B cell (primary cell): ENCODE data around the gene NRGN. TPM values are rescaled to one million over a fixed set of nuclear protein-coding genes. Genes with fewer than 3 reads are reported as not detected.
A peak's percentile ranks its signal among the peaks of the same experiment; 100 is the strongest.

Experiments
- ATAC-seq: fragments of 200-7000 bp; cut with Tn5 transposase; one replicate; pipeline ENCODE4 v1.10.0; 2021; ENCODE audit warnings: low read depth, mild to moderate bottlenecking, moderate number of reproducible peaks, moderate library complexity
- CTCF ChIA-PET: fragments of 350-600 bp; sonication (Branson Sonifier 250); formaldehyde crosslinking; loops from one replicate; lab custom pipeline; 2021; ENCODE audit warnings: antibody characterized with exemption, inconsistent platforms; lab: Charles Lee
- POLR2A ChIA-PET: fragments of 350-600 bp; sonication (Branson Sonifier 250); formaldehyde crosslinking; loops from one replicate; lab custom pipeline; 2021; ENCODE audit warnings: antibody characterized with exemption; lab: Charles Lee
- DNase-seq: peaks from one replicate; pipeline ENCODE4 v3.0.0; 2013
- H2AFZ ChIP-seq: 2 replicates; pipeline ENCODE4 v1.6.1; 2012; ENCODE audit warnings: mild to moderate bottlenecking, low read depth, low read length; ENCODE audit not compliant: insufficient read depth, poor library complexity, severe bottlenecking
- H3K27ac ChIP-seq, 2 donors: 1 replicate in 1 of 2; 2 replicates in 1 of 2; pipeline ENCODE4 v1.5.1; 2012 to 2013; ENCODE audit warnings: low read length in 2 of 2, mild to moderate bottlenecking in 2 of 2, moderate library complexity in 1 of 2
- H3K27me3 ChIP-seq, 4 experiments: fragments of 200-600 bp in 1 of 4; sonication (generic) in 1 of 4; replicated peaks in 1 of 4; 1 replicate in 2 of 4; 2 replicates in 2 of 4; pipeline versions ENCODE4 v1.6.1 to v1.7.0; 2013 to 2016; ENCODE audit warnings: low read length in 3 of 4, mild to moderate bottlenecking in 2 of 4, mixed read lengths in 1 of 4, moderate library complexity in 1 of 4; ENCODE audit not compliant: insufficient read depth in 4 of 4, control insufficient read depth in 3 of 4; ENCODE audit errors: control extremely low read depth in 1 of 4
- H3K36me3 ChIP-seq, 2 experiments: replicated peaks in 1 of 2; 1 replicate in 1 of 2; 2 replicates in 1 of 2; pipeline versions ENCODE4 v1.6.1 to v1.7.1; 2013; ENCODE audit warnings: low read length in 1 of 2; ENCODE audit not compliant: insufficient read depth in 2 of 2, control insufficient read depth in 1 of 2; ENCODE audit errors: control extremely low read depth in 1 of 2, extremely low read depth in 1 of 2
- H3K4me1 ChIP-seq, 2 donors: fragments of 200-600 bp in 1 of 2; sonication (generic) in 1 of 2; 1 replicate in 1 of 2; 2 replicates in 1 of 2; pipeline versions ENCODE4 v1.5.1 to v1.6.1; 2013 to 2017; ENCODE audit warnings: low read length in 2 of 2; ENCODE audit not compliant: control insufficient read depth in 2 of 2, insufficient read depth in 2 of 2
- H3K4me2 ChIP-seq: replicated peaks from 2 replicates; pipeline ENCODE3; 2012; ENCODE audit warnings: mild to moderate bottlenecking, low read depth, low read length; ENCODE audit not compliant: poor library complexity, severe bottlenecking
- H3K4me3 ChIP-seq, 5 experiments: fragments of 200-600 bp in 1 of 5; sonication (generic) in 1 of 5; 1 replicate in 3 of 5; 2 replicates in 2 of 5; pipeline versions ENCODE4 v1.5.1 to v1.7.0; 2011 to 2016; ENCODE audit warnings: low read length in 4 of 5, mild to moderate bottlenecking in 4 of 5, low read depth in 2 of 5, control low read depth in 1 of 5, moderate library complexity in 1 of 5; ENCODE audit not compliant: insufficient read depth in 1 of 5; ENCODE audit errors: control extremely low read depth in 1 of 5, extremely low read depth in 1 of 5
- H3K79me2 ChIP-seq: fragments of 200-600 bp; sonication (generic); one replicate; pipeline ENCODE4 v1.6.0; 2016; ENCODE audit warnings: low read length; ENCODE audit not compliant: control insufficient read depth, insufficient read depth
- H3K9ac ChIP-seq: fragments of 200-600 bp; sonication (generic); 2 replicates; pipeline ENCODE4 v1.6.1; 2017; ENCODE audit warnings: mild to moderate bottlenecking, low read length, moderate library complexity
- H3K9me3 ChIP-seq, 3 donors: one replicate each; pipeline versions ENCODE4 v1.6.1 to v1.7.1; 2013; ENCODE audit warnings: low read length in 2 of 3; ENCODE audit not compliant: control insufficient read depth in 2 of 3, insufficient read depth in 1 of 3; ENCODE audit errors: control extremely low read depth in 1 of 3
- H4K20me1 ChIP-seq: 2 replicates; pipeline ENCODE4 v1.6.0; 2012; ENCODE audit warnings: mild to moderate bottlenecking, low read length; ENCODE audit not compliant: insufficient read depth, control insufficient read depth, poor library complexity, severe bottlenecking
- H3K27ac Mint-ChIP-seq: one replicate; pipeline ENCODE4 v1.8.0; 2021; ENCODE audit warnings: mixed read lengths
- H3K27me3 Mint-ChIP-seq: one replicate; pipeline ENCODE4 v1.8.0; 2021; ENCODE audit warnings: mixed read lengths
- H3K4me1 Mint-ChIP-seq: one replicate; pipeline ENCODE4 v1.8.0; 2021; ENCODE audit warnings: mixed read lengths
- H3K4me3 Mint-ChIP-seq: one replicate; pipeline ENCODE4 v1.8.0; 2021; ENCODE audit warnings: mixed read lengths
- H3K9me3 Mint-ChIP-seq: one replicate; pipeline ENCODE4 v1.8.0; 2022; ENCODE audit warnings: mixed read lengths; ENCODE audit not compliant: insufficient read depth
- CTCF ChIP-seq: fragments of 200-600 bp; IDR thresholded peaks from one replicate; pipeline ENCODE4 v1.8.0; 2022; ENCODE audit warnings: antibody characterized with exemption, mild to moderate bottlenecking
- EZH2 ChIP-seq: IDR thresholded peaks from 2 replicates; pipeline ENCODE4 v1.6.1; 2012; ENCODE audit warnings: borderline replicate concordance, low read depth, mild to moderate bottlenecking, moderate library complexity, low read length; ENCODE audit not compliant: insufficient read depth, poor library complexity, severe bottlenecking
- WGBS: methylation state at CpG from one replicate; pipeline ENCODE4 v1.1.5; 2013; ENCODE audit warnings: missing lambda C conversion rate; ENCODE audit not compliant: insufficient coverage; 5-methylcytosine and 5-hydroxymethylcytosine counted together
- intact Hi-C: fragments of 100-400 bp; cut with micrococcal nuclease; formaldehyde crosslinking; loops from one replicate; pipeline ENCODE4 v1.10.0; 2022
- polyA plus RNA-seq: library from polyadenylated mRNA; depleted of rRNA; stranded (reverse); fragments of >200 nt; gene quantifications from 2 replicates; pipeline ENCODE4 v1.2.3, GENCODE V29; 2012
- total RNA-seq, 2 donors: library from RNA; stranded (reverse); fragments of 120-200 nt in 1 of 2; gene quantifications; 1 replicate in 1 of 2; 2 replicates in 1 of 2; pipeline versions ENCODE4 v1.2.3 to v1.2.4, GENCODE V29; 2013 to 2022

Gene NRGN
- total and polyA plus RNA-seq, 2 donors (not counting 1 experiment from before 2014, with no cell fraction given) = 3.1 TPM; not detected in 1

GRCh38 chr11:124749912-124750311 is 10.2 kb downstream of the NRGN start:
- Histone ChIP-seq H3K4me2 (peak overlapping the region; percentile 34), H3K36me3 (no peaks in the 10 kb centered on the region), H3K9ac (no peak overlapping the region), H3K9me3 (no peaks in the 10 kb centered on the region), H3K4me3 (no peak overlapping the region), H3K4me1 (peaks cover 24 to 47% of the 10 kb centered on the region in 2 donors), H3K27ac (no peak overlapping the region), H3K27me3 (no peaks in the 10 kb centered on the region), H3K79me2 (peaks cover 5% of the 10 kb centered on the region), H2AFZ (no peak overlapping the region), H4K20me1 (no peaks in the 10 kb centered on the region)
- DNase-seq (no peak), ATAC-seq (no peak)
- Mint-ChIP-seq H3K27ac (peak overlapping the region; percentile 26), H3K4me3 (no peak overlapping the region), H3K4me1 (peaks cover 35% of the 10 kb centered on the region), H3K27me3 (no peaks in the 10 kb centered on the region), H3K9me3 (no peaks in the 10 kb centered on the region)
- intact Hi-C loops = loop anchor here (5.0 kb wide), 2 partner anchors 128 to 202 kb away; partner anchors contain the start of genes CCDC15 and TBRG1
- ChIA-PET POLR2A (interaction anchor here (1.2 kb wide), 1 partner anchor 11 kb away, joined by 4 read pairs; no protein-coding TSS in a partner anchor), CTCF (interaction anchor here (9.8 kb wide), 1 partner anchor 12 kb away, joined by 153 read pairs; the partner anchor contains the start of gene ESAM)
- no CpG with 5 or more reads among the region's 1 CpG for WGBS
- TF ChIP-seq EZH2 (no peak), CTCF (no peak)

DNA sequence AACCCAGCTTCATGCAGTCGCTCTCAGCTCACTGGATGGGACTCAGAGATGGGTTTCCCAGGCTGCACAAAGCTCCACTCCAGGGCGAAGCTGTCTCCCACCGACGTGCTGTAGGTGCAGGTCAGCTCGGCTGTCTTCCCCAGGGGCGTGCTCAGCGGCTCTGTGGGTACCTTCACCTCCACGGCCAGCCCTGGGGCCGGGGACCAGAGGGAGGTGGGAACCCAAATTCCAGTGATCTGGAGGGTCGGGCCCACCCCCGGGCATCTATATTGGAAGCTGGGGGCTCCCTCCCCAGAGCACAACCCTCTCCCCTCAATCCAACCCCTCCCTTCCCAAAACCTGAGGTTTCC is 11.6 kb downstream of the NRGN start:
- Mint-ChIP-seq H3K9me3 (no peaks in the 10 kb centered on the region), H3K27ac (no peak overlapping the region), H3K27me3 (no peaks in the 10 kb centered on the region), H3K4me3 (no peak overlapping the region), H3K4me1 (peaks cover 30% of the 10 kb centered on the region)
- Histone ChIP-seq H3K27me3 (no peaks in the 10 kb centered on the region), H3K36me3 (no peaks in the 10 kb centered on the region), H3K9me3 (no peaks in the 10 kb centered on the region), H3K4me2 (no peak overlapping the region), H3K4me1 (peaks cover 24 to 35% of the 10 kb centered on the region in 2 donors), H3K4me3 (no peak overlapping the region), H4K20me1 (no peaks in the 10 kb centered on the region), H3K27ac (no peak overlapping the region), H2AFZ (no peak overlapping the region), H3K79me2 (peaks cover 3% of the 10 kb centered on the region), H3K9ac (no peak overlapping the region)
- WGBS = 89% methylated on average over 11 of the region's 11 CpGs
- POLR2A ChIA-PET = no interaction called here
- TF ChIP-seq EZH2 (no peak), CTCF (no peak)
- intact Hi-C loops = no loop called here
- CTCF ChIA-PET = interaction anchor here (9.8 kb wide), 1 partner anchor 11 kb away, joined by 153 read pairs; the partner anchor contains the start of gene ESAM
- ATAC-seq = no peak
- no peak for DNase-seq
